MCF 10A (cell line): ENCODE measurements around the gene KIF4B. TPM values are rescaled to one million over a fixed set of nuclear protein-coding genes. Genes with fewer than 3 reads are reported as not detected.
A peak's percentile ranks its signal among the peaks of the same experiment; 100 is the strongest.
"Not testable (repeated sequence)": the region's sequence is repeated elsewhere in the genome, so short reads cannot be mapped to it uniquely, and the experiment has no call there.

Source experiments
- BruUV-seq: library from RNA; stranded (reverse); fragments of 400-500 nt; replicated peaks from 2 replicates; lab custom pipeline; 2021; lab: Mats Ljungman, UMichigan
- CTCF ChIA-PET: fragments of 300-600 bp; sonication (Branson Sonifier 250); formaldehyde crosslinking; extraction: SDS; loops from one replicate; lab custom pipeline; 2021; ENCODE audit warnings: antibody characterized with exemption, inconsistent platforms; lab: Yijun Ruan, JAX
- POLR2A ChIA-PET: fragments of 300-600, 350-650 bp; sonication (Branson Sonifier 250); formaldehyde crosslinking; extraction: SDS; loops from one replicate; lab custom pipeline; 2020; ENCODE audit warnings: antibody characterized with exemption, inconsistent platforms; lab: Yijun Ruan, JAX
- DNase-seq: peaks from one replicate; pipeline ENCODE4 v3.0.0-alpha.2; 2018; ENCODE audit not compliant: unreplicated experiment
- H3K27ac Mint-ChIP-seq: one replicate; pipeline ENCODE4 v1.8.0; 2022; ENCODE audit warnings: mild to moderate bottlenecking, low read depth, mixed read lengths; ENCODE audit not compliant: unreplicated experiment
- H3K27me3 Mint-ChIP-seq: one replicate; pipeline ENCODE4 v1.8.0; 2022; ENCODE audit warnings: mixed read lengths; ENCODE audit not compliant: insufficient read depth, unreplicated experiment
- H3K36me3 Mint-ChIP-seq: one replicate; pipeline ENCODE4 v1.8.0; 2022; ENCODE audit warnings: mild to moderate bottlenecking, moderate library complexity, mixed read lengths; ENCODE audit not compliant: insufficient read depth, unreplicated experiment
- H3K4me1 Mint-ChIP-seq: one replicate; pipeline ENCODE4 v1.8.0; 2022; ENCODE audit warnings: mixed read lengths; ENCODE audit not compliant: insufficient read depth, unreplicated experiment
- H3K4me3 Mint-ChIP-seq: one replicate; pipeline ENCODE4 v1.8.0; 2022; ENCODE audit warnings: mild to moderate bottlenecking, moderate library complexity, mixed read lengths; ENCODE audit not compliant: unreplicated experiment
- H3K9me3 Mint-ChIP-seq: one replicate; pipeline ENCODE4 v1.8.0; 2022; ENCODE audit warnings: mixed read lengths; ENCODE audit not compliant: unreplicated experiment
- CTCF ChIP-seq: fragments of 200-600 bp; IDR thresholded peaks from one replicate; pipeline ENCODE4 v1.8.0; 2022; ENCODE audit warnings: antibody characterized with exemption, mild to moderate bottlenecking; ENCODE audit not compliant: unreplicated experiment
- intact Hi-C: fragments of 100-400 bp; cut with micrococcal nuclease; formaldehyde crosslinking; loops from 2 replicates; pipeline ENCODE4 v1.14.1; 2022
- total RNA-seq: library from RNA; stranded (reverse); gene quantifications from 2 replicates; pipeline ENCODE4 v1.2.3, GENCODE V29; 2022

The KIF4B gene
- total RNA-seq, 1 experiment from 2014 or later: not detected

- no peak overlapping the region for H3K27ac Mint-ChIP-seq
- TF ChIP-seq CTCF: no peak
- H3K9me3 Mint-ChIP-seq: no peaks in the 10 kb centered on the region
- no peak overlapping the region for H3K4me3 Mint-ChIP-seq
- peaks cover 15% of the 10 kb centered on the region for H3K4me1 Mint-ChIP-seq
- no peaks in the 10 kb centered on the region for H3K36me3 Mint-ChIP-seq
- no TSS peak for BruUV-seq
- ChIA-PET POLR2A (no interaction called here), CTCF (interaction anchor here (0.7 to 2.9 kb wide), 7 partner anchors 11 to 142 kb away, joined by 3 to 11 read pairs (median 3); no protein-coding TSS in a partner anchor)
- H3K27me3 Mint-ChIP-seq: no peaks in the 10 kb centered on the region
- DNase-seq: peak; percentile 30
- intact Hi-C loops: no loop called here
Measured at GRCh38 chr5:154997746-154998145, 15.8 kb upstream of the KIF4B start.

GRCh38 chr5:154999865-155000264, 13.7 kb upstream of the KIF4B start:
- ChIA-PET POLR2A (no interaction called here), CTCF (interaction anchor here (0.6 to 0.9 kb wide), 2 partner anchors 9 to 533 kb away, joined by 3 read pairs; no protein-coding TSS in a partner anchor)
- Mint-ChIP-seq H3K4me3 (no peak overlapping the region), H3K9me3 (no peaks in the 10 kb centered on the region), H3K27me3 (no peaks in the 10 kb centered on the region), H3K27ac (no peak overlapping the region), H3K4me1 (peaks cover 15% of the 10 kb centered on the region), H3K36me3 (no peaks in the 10 kb centered on the region)
- no peak for DNase-seq
- no TSS peak for BruUV-seq
- no peak for TF ChIP-seq CTCF
- intact Hi-C loops: no loop called here

- Mint-ChIP-seq H3K4me1 (peaks cover 15% of the 10 kb centered on the region), H3K27ac (no peak overlapping the region), H3K36me3 (no peaks in the 10 kb centered on the region), H3K4me3 (no peak overlapping the region), H3K9me3 (no peaks in the 10 kb centered on the region), H3K27me3 (no peaks in the 10 kb centered on the region)
- intact Hi-C loops: no loop called here
- no TSS peak for BruUV-seq
- no peak for TF ChIP-seq CTCF
- CTCF ChIA-PET: interaction anchor here (0.6 to 4.9 kb wide), 3 partner anchors 29 to 1998 kb away, joined by 3 to 33 read pairs (median 4); no protein-coding TSS in a partner anchor
- DNase-seq: no peak
- POLR2A ChIA-PET: no interaction called here
Measured at GRCh38 chr5:155001523-155001922, 12.0 kb upstream of the KIF4B start.

GRCh38 chr5:155002722-155003121, 10.8 kb upstream of the KIF4B start:
- BruUV-seq, H3K27me3 Mint-ChIP-seq, H3K36me3 Mint-ChIP-seq, H3K27ac Mint-ChIP-seq, intact Hi-C loops, POLR2A ChIA-PET, H3K4me1 Mint-ChIP-seq, H3K9me3 Mint-ChIP-seq, H3K4me3 Mint-ChIP-seq: not testable (repeated sequence)
- CTCF ChIA-PET: interaction anchor here (0.7 to 4.9 kb wide), 5 partner anchors 30 to 530 kb away, joined by 3 to 33 read pairs (median 4); no protein-coding TSS in a partner anchor
- peak; percentile 68 for DNase-seq
